H1 (cell line): ENCODE results near the gene LOC101059915.

Experiments
- CHD1 ChIP-seq: IDR thresholded peaks from 2 replicates; pipeline ENCODE4 v1.6.1; 2012; ENCODE audit warnings: low read depth, low read length, improper control_type of control experiment
- CHD2 ChIP-seq: IDR thresholded peaks from 2 replicates; pipeline ENCODE4 v1.6.1; 2012; ENCODE audit warnings: low read length, improper control_type of control experiment
- CTCF ChIP-seq, 3 experiments: IDR thresholded peaks; 1 replicate in 2 of 3; 2 replicates in 1 of 3; pipeline versions ENCODE4 v1.5.1 to v1.6.1; 2011; ENCODE audit warnings: low read length in 3 of 3, mild to moderate bottlenecking in 3 of 3, inconsistent platforms in 2 of 3, low read depth in 1 of 3, moderate library complexity in 1 of 3; ENCODE audit not compliant: insufficient read depth in 1 of 3; ENCODE audit errors: control extremely low read depth in 1 of 3
- EP300 ChIP-seq, 2 experiments: IDR thresholded peaks; 1 replicate in 1 of 2; 2 replicates in 1 of 2; pipeline ENCODE4 v1.6.1; 2011 to 2012; ENCODE audit warnings: low read depth in 2 of 2, low read length in 2 of 2, mild to moderate bottlenecking in 2 of 2, borderline replicate concordance in 1 of 2, inconsistent platforms in 1 of 2, moderate library complexity in 1 of 2
- EZH2 ChIP-seq: fragments of 200-600 bp; sonication (generic); IDR thresholded peaks from 2 replicates; pipeline ENCODE4 v1.7.1; 2012; ENCODE audit warnings: low read depth, mild to moderate bottlenecking, moderate library complexity, low read length, inconsistent platforms; ENCODE audit not compliant: severe bottlenecking
- GABPA ChIP-seq: IDR thresholded peaks from 2 replicates; pipeline ENCODE4 v1.6.1; 2011; ENCODE audit warnings: mild to moderate bottlenecking, low read length, moderate library complexity, borderline replicate concordance; ENCODE audit not compliant: insufficient read depth
- JUND ChIP-seq: IDR thresholded peaks from 2 replicates; pipeline ENCODE4 v1.6.1; 2011; ENCODE audit warnings: mild to moderate bottlenecking, improper control_type of control experiment, low read length
- KDM1A ChIP-seq: fragments of 200-600, 300-600 bp; sonication (generic); IDR thresholded peaks from 2 replicates; pipeline ENCODE4 v1.7.1; 2016; ENCODE audit warnings: mild to moderate bottlenecking, low read length, borderline replicate concordance
- PHF8 ChIP-seq: fragments of 200-600 bp; sonication (generic); conservative IDR thresholded peaks from 2 replicates; pipeline ENCODE4 v1.7.1; 2012; ENCODE audit warnings: low read depth, mild to moderate bottlenecking, inconsistent platforms, low read length, moderate library complexity
- RBBP5 ChIP-seq: IDR thresholded peaks from 2 replicates; pipeline ENCODE4 v1.7.1; 2012; ENCODE audit warnings: low read depth, mild to moderate bottlenecking, inconsistent platforms, low read length, moderate library complexity, borderline replicate concordance
- SIX5 ChIP-seq: IDR thresholded peaks from 2 replicates; pipeline ENCODE4 v1.6.1; 2011; ENCODE audit warnings: mild to moderate bottlenecking, low read depth, low read length
- SUZ12 ChIP-seq: fragments of 200-600 bp; sonication (generic); IDR thresholded peaks from 2 replicates; pipeline ENCODE4 v1.6.1; 2012; ENCODE audit warnings: mild to moderate bottlenecking, inconsistent platforms, low read length, moderate library complexity, mixed read lengths
- USF2 ChIP-seq: IDR thresholded peaks from 2 replicates; pipeline ENCODE4 v1.6.1; 2011; ENCODE audit warnings: low read length, improper control_type of control experiment

- TF ChIP-seq RBBP5 (no peak), PHF8 (no peak), KDM1A (no peak), JUND (no peak), CTCF (IDR thresholded peaks at IDR 0.05; ENCODE audit: control extremely low read depth in 1 of 3, insufficient read depth in 1 of 3, low read depth in 1 of 3, low read length in 3 of 3) (no peak), SUZ12 (no peak), CHD2 (no peak), USF2 (no peak), GABPA (no peak), EZH2 (no peak), CHD1 (no peak), SIX5 (no peak), EP300 (IDR thresholded peaks at IDR 0.05; ENCODE audit: borderline replicate concordance in 1 of 2, low read depth in 2 of 2, low read length in 2 of 2) (no peak)
Observed at GRCh38 chrX:71634366-71634765, 33.0 kb upstream of the LOC101059915 start.
